ENCODE data around the gene C20orf141.
"Not testable (repeated sequence)": the region's sequence is repeated elsewhere in the genome, so short reads cannot be mapped to it uniquely, and the experiment has no call there.

The C20orf141 gene

DNA sequence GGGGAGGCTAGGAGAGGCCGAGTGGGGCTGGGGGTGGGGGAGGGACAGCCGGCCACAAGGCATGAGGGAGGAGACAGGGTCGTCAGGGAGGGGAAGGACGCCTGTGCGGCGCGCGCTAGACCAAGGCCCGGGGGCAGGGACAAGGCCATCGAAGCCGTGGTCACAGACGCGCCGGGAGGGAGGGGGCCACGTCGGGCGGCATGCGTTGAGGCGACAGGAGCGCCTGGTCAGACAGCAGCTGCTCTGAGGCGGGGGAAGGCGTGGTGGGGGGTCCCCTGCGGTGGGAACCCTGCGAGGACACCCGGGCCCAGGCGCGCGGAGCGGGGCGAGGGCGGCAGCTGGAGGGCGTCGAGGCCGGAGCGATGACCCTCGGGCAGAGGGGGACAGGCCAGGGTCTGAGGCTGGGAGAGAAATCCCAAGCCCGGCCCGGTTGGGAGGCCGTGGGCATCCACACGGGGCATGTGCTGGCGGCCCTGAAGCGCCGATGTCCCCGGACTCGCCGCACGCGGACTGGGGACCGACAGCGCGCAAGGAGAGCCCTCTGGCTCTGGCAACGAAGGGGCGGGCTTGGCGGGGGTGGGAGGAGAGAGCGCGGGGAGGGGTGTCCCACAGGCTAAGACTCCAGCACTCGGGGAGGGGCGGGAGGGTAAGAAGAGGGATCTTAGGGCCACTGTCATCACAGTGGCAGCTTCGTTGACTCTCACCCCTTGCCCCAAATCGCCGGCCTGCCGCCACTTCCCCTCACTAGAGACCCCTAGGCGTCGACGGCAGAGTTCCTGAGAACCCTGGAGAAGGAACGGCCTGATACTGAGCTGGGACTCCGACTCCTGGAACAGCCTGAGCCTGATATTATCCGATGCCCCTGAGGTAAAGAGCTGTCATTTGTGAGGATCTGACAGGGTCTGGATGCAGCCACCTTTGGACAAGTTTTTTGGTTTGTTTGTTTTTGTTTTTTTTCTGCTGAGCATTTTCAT lies 6.4 kb downstream of the C20orf141 start:
- no peak for DNase-seq

- no peak for DNase-seq
Measured at GRCh38 chr20:2822073-2822472, 7.3 kb downstream of the C20orf141 start.

DNA sequence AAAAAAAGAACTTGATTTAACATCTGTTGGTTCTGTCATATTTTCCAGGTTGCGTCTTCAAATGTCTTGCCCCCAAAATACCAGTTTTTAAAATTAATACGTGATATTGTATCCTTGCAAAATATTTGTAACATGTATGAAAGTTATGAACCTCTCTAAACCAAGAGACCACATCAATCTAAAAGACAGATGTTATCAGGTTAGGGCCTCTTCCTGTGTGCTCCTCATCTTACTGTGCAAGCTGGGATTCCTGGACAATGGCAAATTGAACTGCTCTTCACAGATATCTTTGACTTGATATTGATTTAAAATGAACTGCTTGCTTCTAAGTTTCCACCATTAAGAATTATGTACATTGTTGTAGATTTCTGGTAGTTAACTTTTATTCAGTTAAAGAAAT lies 11.0 kb downstream of the C20orf141 start:
- DNase-seq, result no peak

DNA sequence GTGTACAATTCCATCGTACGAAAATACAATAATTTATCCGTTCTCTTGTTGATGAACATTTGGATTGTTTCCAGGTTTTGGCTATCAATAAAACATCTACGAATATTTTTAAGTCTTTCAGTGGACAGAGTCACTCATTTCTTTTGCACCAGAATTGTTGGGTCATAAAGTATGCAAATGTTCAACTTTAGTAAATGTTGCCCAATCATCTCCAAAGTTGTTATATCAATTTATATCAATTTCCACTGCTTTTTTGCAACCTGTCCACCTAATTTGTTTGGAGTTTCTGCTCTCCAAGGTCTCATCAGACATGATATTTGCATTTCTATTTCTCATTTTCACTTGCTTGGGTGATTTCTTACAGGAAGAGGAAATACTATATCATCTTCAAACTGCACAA lies 11.9 kb downstream of the C20orf141 start:
- DNase-seq, result no peak

GRCh38 chr20:2829376-2829775 lies 14.6 kb downstream of the C20orf141 start:
- no peak for DNase-seq

DNA sequence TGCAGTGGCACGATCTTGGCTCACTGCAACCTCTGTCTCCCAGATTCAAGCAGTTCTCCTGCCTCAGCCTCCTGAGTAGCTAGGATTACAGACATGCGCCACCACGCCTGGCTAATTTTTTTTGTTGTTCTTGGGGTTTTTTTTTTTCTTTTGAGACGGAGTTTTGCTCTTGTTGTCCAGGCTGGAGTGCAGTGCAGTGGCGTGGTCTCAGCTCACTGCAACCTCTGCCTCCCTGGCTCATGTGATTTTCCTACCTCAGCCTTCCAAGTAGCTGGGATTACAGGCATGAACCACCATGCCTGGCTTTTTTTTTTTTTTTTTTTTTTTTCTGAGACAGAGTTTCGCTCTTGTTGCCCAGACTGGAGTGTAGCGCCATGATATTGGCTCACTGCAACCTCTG lies 16.4 kb downstream of the C20orf141 start:
- DNase-seq, result not testable (repeated sequence)

DNA sequence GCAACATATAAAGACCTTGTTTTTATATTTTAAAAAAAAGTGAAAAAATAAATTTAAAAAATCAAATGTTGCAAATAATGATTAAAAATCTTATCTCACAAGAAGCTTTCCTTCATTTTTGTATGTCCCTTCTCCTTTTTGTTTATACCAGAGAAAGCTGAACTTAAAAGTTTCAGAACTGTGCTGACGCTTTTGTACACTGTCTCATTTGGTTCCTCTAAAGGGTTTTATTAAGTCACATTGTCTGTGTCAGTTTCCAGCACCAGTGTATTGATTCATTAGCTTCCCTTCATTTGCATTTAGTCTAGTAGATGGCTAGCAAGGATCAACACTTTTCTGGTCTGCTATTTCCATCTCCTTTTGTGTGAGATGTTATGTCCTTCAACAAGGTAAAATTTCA lies 19.0 kb downstream of the C20orf141 start:
- peak; percentile 54 to 68 for DNase-seq

DNA sequence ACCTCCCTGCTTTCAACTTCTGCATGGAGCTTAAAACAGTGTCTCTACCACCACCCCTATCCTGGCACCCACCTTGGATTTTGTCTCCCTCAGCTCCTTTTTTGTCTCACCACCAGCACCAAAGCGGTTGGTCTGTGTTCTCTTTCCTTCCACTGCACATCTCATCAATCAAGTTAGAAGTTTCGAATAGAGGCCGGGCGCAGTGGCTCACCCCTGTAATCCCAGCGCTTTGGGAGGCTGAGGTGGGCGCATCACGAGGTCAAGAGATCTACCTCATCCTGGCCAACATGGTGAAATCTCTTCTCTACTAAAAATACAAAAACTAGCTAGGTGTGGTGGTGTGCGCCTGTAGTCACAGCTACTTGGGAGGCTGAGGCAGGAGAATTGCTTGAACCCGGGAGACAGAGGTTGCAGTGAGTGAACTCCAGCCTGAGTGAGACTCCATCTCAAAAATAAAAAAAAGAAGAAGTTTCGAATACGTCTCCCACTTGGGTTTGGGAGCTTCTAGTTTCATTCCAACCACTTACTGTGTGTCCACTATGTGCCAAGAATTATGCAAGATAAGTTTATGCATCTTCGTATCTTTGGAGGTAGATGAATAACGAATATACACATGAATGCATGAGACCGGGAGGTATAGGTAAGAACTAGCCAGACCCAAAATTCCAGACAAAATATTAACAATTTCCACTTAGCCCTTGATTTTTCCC lies 19.8 kb downstream of the C20orf141 start:
- DNase-seq, result peak in 1 of 2 donors; percentile 14

GRCh38 chr20:2835331-2835796 lies 20.6 kb downstream of the C20orf141 start:
- no peak for DNase-seq

GRCh38 chr20:2836035-2836434 lies 21.2 kb downstream of the C20orf141 start:
- DNase-seq, result no peak

DNA sequence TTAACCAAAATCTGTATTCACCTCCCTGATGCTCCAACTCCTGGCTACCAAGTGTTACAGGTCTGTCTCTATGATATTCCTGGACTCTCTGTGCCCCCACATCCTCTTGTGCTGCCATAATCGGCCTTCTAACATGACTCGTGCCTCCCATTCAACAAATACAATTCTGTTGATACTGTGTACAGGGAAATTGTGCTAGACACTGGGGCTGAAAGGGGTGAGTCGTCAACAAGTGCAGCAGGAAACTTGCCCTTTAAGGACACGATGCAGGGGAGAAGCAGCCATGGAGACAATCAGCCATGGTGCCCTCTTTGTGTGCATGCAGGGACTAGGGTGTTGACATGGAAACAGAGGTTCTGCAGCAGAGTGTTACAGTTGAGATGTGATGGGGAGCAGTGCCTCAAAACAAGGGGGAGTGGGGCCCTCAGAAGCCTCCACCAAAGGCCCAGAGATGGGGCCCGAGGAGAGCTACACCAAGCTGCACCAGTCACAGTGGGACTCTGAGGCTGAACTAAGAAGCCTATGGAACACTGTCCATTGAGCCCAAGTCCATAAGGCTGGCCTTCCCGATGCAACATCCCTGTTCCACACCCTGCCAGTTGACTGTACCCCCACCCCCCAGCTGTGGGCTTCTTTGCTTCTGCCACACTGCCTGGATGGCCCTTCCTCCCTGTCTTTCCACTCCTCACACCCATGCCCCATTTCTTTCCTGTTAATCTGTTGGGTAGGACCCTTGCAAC lies 22.6 kb downstream of the C20orf141 start:
- DNase-seq, result no peak

GRCh38 chr20:2838170-2838797 lies 23.5 kb downstream of the C20orf141 start:
- DNase-seq, result no peak

GRCh38 chr20:2838847-2839671 lies 24.3 kb downstream of the C20orf141 start:
- no peak for DNase-seq

GRCh38 chr20:2839732-2840137 lies 24.9 kb downstream of the C20orf141 start:
- DNase-seq, result no peak

- peak; percentile 86 to 93 for DNase-seq
Measured at GRCh38 chr20:2840138-2840966, 25.6 kb downstream of the C20orf141 start, which contains the start of the genes PCED1A and VPS16. PCED1A (minus strand) TSS chr20:2840655; CDS start chr20:2839912, 743 bp downstream. VPS16 (plus strand) TSS chr20:2840745; CDS start chr20:2840775, 30 bp downstream.

DNA sequence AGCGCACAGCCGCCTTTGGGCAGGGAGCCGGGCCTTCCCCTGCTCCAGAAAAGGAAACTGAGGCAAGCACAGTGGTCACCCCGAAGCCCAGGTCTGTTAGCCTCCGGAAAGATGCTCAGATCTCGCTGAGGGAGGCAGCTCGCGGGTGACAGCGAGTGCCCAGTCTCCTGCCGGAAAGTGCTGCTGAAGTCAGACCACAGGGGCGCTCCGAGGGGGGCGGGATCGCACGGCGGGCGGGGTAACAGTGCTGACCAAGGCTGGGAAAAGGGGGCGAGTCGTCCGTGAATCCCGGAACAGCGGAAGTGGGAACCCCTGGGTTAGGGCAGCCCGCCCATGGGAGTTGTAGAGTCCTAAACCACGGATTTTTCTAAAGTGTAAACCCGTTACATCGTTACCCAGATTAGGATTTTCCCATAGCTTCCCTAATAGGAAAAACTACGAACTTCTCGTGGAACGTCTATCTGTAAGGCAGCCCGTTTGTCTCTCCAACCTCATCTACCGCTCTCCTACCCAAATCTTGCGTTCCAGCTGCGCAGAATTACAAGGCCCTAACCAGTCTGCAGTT lies 26.3 kb downstream of the C20orf141 start:
- DNase-seq, result peak; percentile 31 to 44

- DNase-seq, result no peak
Measured at GRCh38 chr20:2845607-2846006, 30.8 kb downstream of the C20orf141 start.

DNA sequence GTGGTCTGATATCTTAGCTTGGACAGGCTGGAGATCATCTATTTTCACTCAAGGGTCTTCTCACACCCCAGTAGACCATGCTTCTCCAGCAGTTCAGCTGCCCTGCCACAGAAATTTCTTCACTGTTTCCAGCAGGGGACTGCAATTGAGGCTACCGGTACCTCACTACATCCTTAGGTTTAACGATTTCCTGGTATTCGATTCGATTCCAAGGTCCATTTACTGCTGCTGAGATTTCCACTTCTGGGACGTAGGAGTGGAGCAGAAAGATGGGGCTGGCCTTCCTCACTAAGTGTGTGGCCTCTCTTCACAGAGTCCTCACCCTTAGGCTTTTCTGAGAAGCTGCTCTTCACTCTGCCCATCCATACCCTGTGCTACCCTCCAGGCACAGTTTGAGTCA lies 31.9 kb downstream of the C20orf141 start:
- DNase-seq, result no peak

GRCh38 chr20:2847802-2848201 lies 33.0 kb downstream of the C20orf141 start:
- DNase-seq, result no peak

GRCh38 chr20:2849529-2849928 lies 34.7 kb downstream of the C20orf141 start:
- no peak for DNase-seq

All from inflammatory macrophage (primary cell).